NCI-H2227 (cell line): ENCODE data around the gene TIGD1.
A peak's percentile ranks its signal among the peaks of the same experiment; 100 is the strongest.

Experiments
- DNase-seq: peaks from one replicate; lab custom pipeline; 2025; ENCODE audit not compliant: unreplicated experiment; lab: John Stamatoyannopoulos, UW

TIGD1 gene

DNA sequence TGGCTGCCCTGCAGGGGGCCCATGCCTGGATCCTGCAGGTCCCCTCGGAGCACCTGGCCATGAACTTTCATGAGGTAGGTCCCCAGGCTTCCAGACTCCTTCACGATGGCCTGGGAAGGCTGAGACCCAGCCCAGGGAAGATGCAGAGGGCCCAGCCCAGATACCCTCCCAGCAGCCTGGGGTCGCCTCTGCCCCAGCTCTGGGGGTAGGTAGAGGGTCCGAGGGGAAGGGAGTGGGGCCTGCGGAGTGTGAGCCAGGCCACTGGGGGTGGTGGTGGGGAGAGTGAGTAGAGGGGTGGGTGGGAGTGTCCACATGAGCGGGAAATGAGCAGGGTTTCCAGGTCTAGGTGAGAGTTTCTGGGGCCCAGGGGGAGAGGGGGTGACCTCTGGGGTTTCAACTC lies 25.6 kb downstream of the TIGD1 start:
- DNase-seq, result no peak

DNA sequence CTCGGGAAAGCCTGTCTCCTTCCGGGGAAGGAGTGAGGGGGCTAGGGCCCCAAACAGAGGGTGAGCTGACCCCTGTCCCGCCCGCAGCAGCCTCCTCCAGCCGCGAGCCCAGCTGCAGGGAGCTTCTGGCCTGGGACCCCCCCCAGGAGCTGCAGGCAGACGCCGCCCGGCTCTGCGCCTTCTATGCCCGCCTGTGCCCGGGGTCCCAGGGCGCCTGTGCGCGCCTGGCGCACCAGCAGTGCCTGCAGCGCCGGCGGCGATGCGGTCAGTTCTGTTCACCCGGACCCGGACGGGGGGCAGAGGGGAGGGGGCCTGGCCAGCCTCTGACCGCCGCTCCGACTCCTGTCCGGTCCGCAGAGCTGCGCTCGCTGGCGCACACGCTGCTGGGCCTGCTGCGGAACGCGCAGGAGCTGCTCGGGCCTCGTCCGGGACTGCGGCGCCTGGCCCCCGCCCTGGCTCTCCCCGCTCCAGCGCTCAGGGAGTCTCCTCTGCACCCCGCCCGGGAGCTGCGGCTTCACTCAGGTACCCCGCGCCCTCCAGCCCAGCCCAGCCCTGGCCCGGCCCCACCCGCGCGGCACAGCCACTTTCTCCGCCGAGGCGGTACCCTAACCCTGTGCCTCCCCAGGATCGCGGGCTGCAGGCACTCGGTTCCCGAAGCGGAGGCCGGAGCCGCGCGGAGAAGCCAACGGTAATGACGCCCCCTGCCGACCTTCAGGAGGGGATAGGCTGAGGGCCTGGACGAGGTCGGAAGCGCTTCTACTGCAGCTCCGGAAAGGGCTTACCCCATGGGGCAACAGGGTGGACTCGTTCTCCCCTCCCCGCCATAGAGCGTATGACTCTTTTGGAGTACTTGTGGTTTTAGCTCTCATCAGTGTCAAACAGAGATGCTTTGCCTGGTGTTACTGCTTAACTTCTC lies 26.4 kb downstream of the TIGD1 start:
- peak; percentile 53 for DNase-seq

DNA sequence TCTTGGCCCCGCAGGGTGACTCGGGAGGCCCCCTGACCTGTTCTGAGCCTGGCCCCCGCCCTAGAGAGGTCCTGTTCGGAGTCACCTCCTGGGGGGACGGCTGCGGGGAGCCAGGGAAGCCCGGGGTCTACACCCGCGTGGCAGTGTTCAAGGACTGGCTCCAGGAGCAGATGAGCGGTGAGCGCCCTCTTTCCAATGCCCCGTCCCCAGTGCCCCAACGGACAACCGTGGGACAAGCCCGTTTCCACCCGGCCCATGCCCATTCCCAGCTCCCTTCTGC lies 27.0 kb downstream of the TIGD1 start:
- DNase-seq, result no peak

DNA sequence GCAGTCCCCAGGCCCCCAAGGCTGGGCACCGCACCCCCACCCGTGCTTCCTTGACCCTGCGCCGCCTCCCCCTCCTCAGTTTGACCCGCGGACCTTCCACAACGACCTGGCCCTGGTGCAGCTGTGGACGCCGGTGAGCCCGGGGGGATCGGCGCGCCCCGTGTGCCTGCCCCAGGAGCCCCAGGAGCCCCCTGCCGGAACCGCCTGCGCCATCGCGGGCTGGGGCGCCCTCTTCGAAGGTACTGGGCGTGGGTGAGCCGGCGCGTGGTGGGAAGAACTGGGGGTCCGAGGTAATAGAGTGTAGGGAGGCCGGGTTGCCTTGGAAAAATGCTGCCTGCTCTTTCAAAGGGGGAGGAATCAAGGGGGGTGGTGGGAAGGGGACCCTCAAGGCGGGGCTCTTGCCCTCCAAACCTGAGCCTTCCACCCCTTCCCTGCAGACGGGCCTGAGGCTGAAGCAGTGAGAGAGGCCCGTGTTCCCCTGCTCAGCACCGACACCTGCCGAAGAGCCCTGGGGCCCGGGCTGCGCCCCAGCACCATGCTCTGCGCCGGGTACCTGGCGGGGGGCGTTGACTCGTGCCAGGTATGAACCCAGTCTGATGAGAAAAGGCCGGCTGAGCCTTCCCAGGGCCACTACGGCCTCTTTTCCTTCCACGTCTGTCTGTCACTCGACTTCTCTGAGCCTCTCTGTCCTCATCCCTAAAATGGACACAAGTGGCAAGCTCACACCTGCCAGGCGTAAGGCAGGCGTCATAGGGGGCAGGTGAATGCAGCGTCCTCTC lies 27.5 kb downstream of the TIGD1 start:
- no peak for DNase-seq

DNA sequence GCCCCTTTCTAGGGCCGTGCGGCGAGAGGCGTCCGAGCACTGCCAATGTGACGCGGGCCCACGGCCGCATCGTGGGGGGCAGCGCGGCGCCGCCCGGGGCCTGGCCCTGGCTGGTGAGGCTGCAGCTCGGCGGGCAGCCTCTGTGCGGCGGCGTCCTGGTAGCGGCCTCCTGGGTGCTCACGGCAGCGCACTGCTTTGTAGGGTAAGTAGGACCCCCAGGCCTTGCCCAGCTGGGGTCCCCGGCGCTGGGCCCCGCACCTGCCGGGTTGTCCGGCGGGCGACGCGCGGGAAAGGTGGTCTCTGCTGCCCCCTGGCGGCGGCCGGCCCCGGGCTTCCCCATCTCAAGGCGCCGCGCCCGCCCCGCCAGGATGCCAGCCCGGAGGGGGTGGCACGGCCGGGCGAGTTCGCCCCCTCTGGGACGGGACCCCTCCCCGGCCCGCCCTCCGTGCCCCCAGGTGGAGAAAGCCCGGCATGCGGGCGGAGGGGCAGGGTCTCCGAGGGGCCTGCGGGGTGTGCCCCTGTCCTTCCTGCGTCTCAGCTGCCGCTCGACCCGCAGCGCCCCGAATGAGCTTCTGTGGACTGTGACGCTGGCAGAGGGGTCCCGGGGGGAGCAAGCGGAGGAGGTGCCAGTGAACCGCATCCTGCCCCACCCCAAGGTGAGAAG lies 28.3 kb downstream of the TIGD1 start:
- DNase-seq, result peak; percentile 66

DNA sequence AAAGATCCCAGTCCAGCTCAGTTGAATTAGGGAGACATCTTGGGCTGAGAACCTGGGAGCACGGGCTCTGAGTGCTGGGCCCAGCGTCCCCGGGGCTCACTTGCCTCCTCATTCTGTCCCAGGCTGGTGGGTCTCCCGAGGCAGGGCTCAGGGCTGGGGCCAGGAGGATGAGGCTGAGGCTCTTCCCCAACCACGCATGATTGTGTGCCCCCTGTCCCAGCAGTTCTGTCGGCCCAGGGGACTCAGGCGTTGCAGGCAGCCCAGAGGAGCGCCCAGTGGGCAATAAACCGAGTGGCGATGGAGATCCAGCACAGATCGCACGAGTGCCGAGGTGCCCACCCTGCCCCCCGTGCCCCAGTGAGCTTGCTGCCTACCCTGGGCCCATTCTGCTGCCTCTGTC lies 29.3 kb downstream of the TIGD1 start:
- no peak for DNase-seq

DNA sequence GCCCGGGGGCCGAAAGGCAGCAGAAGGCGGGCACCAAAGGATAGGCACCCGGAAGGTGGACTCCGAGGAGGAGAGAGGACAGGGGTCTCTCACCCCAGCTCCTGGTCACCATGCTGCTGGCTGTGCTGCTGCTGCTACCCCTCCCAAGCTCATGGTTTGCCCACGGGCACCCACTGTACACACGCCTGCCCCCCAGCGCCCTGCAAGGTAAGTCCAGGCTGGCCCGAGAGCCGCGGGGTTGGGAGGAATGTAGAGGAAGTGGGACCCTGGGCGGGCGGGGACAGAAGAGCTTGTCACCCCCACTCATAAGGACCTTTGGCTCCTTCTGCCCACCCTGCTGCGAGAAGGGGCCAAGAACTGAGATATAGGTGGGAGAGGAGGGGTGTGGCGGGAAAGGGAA lies 29.9 kb downstream of the TIGD1 start:
- DNase-seq, result no peak

DNA sequence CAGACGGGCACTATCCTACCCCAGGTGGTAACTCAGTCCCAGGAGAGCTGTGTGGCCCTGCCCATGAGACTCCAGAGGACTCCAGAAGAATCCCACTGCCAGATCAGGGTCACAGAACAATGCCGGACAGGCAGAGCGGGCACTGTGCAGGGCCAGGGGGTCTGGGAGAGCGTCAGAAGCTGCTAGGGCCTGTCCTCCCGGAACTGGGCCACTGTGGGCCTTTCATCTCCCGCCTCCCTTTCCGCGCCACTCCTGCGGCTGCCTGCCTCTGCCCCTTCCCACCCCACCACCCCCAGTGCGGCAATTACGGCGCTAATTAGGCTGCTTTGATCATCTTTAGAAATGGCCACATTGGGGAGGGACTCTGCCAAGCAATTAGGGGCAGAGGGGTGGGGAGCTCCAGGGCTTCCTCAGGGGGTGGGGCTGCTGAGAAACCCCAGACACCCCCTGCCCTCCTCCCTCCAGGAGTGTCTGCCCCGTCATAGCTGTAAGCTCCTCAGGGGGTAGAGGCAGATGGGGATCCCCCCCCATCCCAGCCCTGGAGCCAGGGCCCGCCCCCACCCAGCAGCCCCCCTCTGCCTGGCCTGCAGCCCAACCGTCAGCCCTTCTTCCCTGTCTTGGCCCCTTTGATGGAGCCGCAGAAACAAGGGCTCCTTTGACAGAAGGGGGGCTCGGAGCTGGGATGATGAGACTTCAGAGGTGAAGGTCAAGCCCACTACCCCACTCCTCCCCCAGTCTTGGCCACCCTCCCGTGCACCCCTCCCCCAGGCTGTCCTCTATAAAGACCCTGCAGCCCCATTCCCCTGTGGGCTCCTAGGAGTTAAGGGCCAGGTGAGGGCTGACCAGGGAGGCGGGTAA lies 30.5 kb downstream of the TIGD1 start, which contains the start of gene PRSS56:
Gene PRSS56, plus strand, starts transcription at position 808 of the 858 bp plus-strand sequence. CDS start 211 bp downstream, outside the sequence.
- no peak for DNase-seq

DNA sequence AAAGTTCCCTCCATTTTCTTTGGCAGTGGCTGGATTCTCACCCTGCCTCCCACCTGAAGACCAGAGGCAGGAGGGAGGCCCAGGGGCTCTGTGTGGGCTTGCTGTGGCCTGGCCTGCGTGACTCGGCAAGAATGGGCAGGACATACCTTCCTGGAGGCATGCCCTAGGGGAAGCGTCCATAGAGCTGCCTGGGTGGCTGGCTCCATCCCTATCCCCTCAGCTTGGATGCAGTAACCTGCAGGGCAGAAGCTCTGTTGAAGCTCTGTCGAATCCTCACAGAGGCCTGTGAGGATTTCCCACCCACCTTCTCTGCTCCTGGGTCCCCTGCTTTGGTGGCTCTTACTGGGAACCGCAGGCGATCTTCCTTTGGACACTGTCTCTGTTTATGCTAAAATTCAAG lies 31.5 kb downstream of the TIGD1 start:
- no peak for DNase-seq

DNA sequence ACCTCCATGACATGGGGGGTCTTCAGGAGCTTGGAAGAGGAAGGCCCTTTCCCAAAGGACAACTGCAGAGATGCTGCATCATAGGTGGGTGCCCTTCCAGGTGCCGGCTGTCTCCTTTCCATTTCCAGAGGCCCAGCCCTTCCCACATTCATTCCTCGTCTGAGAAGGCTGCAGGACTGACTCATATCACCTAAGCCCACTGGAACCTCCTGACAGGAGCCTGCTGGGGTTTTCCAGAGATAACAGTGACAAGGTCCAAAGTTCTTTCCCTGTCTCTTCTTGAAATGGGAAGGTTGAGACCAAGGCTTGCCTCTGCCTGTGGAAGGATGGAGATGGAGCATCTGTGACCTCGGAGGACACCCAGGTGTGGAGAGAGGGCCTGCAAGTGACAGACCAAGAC lies 33.8 kb downstream of the TIGD1 start:
- no peak for DNase-seq

DNA sequence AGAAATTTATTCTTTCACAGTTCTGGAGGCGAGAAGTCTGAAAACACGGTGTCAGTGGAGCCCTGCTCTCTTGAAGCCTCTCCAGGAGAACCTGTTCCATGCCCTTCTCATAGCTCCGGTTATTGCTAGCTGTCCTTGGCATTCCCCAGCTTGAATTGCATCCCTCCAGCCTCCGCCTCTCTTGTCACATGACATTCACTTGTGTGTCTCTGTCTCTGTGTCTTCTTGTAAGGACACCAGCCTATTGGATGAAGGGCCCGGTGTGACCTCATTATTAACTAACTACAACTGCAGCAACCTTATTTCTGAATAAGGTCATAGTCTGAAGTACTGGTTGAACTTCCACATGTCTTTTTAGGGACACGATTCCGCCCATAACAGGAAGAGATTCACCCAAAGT lies 34.7 kb downstream of the TIGD1 start:
- DNase-seq, result no peak

DNA sequence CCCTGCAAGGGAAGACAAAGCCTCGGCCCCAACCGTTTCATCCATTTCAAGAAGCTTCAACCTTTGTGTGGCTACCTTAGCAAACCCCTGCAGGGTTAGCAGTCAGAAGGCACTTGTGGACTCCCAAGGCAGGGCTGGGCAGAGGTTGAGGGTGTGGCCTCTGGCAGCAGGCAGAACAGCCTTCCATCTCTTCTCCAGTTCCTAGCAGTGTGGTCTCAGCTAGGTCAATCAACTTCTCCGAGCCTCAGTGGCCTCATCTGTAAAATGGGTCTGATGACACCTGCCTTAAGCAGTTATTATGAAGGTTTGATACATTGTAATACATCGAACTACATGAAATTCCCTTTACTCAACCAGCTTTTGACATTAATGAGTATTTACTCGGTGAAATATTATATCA lies 37.0 kb downstream of the TIGD1 start:
- DNase-seq, result no peak

DNA sequence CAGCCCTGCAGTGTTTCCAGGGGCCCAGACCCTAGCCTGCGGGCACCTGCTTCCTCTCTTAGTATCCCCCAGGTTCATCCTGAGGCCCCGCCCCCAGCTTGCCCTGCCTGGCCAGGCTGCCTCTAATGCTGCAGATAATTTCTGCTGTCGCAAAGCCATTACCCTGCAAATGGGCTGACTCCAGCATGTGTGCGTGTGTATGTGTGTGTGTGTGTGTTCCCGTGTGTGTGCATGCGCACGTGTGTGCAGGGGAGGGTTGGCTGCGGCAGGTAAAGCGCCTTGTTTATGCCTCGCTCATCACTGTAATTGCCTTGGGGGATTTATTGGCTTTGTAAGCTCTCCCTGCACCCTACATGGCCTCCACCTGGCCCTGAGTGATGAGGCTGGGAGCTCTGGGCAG lies 37.8 kb downstream of the TIGD1 start:
- peak; percentile 96 for DNase-seq

DNA sequence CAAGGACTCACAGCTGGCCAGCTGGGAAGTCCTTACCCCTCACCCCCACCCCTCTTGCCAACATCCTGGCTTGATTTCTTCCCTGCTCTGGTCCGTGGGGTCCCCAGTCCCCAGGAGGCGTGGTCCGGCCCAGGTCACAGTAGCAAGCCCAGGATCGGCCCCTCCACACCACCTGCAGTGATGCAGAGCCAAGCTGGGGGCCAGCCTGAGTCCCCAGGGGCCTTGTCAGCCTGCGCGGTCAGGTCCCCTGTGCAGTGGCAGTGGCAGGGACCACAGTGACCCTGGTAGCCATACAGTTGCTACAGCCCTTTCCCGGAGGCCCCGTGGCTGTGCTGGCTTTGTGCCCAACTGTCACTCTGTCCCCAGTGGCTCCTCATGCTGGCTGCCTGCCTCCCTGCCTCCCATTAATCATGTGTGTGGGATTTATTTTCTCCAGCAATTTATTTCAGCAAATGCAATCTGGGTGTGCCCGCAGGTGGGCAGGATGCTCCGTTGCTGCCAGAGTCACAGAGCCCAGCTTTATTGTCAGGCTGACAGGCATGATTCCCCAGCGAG lies 38.9 kb downstream of the TIGD1 start:
- DNase-seq, result peak; percentile 65

DNA sequence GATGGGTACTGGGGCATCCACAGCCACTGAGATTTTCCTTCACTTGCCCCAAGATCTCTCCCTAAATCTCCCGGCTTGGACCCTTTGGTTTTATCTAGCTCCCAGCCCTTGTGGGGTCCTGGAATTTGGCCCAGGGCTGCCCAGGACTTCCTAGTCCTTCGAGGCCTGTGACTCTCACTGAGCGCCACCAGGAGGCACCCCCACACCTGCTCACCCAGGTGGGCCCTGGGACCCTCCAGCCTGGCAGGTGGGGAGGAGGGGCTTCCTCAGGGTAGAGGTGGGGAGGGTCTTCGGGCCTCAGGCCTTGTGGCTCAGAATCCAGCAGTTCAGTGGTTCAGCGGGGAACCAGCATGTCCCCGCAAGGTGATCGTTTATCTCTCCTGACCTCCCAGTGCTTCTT lies 42.1 kb downstream of the TIGD1 start:
- DNase-seq, result no peak

DNA sequence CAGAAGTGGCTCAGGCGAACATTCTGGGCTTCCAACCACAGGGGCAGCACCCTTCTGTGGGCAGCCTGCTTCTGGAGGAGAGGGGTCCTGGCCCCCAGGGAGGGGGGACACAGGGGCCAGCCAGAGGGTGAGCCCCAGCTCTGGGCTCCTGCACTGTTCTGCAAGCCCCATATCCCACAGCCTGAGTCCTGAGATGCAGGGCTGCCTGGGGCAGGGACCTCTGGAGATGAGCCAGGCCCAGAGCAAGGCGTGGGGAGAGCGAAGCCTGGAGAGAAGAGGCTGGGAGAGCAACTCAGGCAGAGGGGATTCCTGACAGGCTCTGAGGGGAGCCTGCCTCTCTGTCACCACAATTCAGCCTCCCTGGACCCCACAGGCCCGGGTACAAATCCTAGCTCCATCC lies 43.6 kb downstream of the TIGD1 start:
- no peak for DNase-seq

DNA sequence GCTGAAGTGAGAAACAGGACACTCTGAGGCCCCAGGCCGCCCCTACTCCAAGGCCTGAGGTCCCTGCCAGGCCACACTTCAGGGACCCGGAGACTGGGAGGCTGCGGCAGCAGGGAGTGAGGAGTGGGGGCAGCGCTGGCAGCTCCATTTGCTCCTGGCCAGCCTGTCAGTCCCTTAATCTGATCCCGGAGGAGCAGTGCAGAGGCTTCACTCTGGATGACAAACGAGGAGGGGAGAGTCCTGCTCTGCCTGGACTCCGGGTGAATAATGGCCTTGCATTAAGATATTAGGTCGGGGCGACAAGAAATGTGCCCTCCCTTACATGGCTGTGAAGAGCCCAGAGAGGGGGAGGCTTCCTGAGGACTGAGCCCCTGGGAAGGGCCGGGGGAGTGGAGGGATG lies 44.5 kb downstream of the TIGD1 start:
- no peak for DNase-seq

DNA sequence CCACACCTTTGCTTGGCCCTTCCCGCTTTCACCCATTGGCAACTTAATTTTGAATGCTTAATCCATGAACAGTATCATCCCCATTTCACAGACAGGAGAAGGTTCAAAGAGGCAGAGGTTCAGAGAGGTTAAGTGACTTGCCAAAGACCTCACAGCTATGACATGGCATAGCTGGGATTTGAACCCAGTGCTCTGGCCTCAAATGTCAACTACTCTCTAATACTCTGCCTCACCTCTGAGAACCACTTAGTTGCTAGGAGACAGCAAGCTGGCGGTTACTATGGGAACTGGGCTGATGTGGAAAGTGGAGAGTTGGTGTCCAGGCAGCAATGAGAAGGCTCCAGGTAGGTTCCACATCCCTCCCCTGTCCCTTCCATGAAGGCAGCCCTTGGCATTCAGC lies 45.9 kb downstream of the TIGD1 start:
- DNase-seq, result peak; percentile 68

DNA sequence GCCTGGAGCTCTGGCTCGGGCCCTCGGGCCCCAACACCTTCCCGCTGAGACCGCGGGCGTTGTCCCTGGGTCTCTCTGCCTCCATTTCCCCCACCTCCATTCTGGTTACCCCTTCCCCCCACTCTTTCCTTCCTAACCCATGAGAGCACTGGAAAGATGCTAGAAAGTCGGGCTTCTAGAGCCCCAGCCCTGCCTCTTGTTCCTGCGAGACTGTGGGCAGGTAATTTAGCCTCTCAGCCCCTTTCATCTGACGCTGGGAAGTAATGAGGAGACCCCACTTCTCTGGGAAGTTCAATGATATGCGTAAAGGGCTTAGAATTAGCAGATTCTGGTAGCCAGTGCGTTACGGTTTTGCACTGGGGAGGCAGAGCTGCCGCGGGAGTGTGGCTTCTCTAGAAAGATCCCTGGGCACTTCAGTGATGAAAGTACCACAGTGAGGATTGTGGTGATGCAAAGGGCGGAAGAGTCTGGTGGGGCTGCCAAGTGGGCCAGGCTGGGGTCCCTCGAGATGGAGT lies 46.5 kb downstream of the TIGD1 start:
- DNase-seq, result no peak
